ENCODE results near the gene HSD17B10.
"Not testable (repeated sequence)": the region's sequence is repeated elsewhere in the genome, so short reads cannot be mapped to it uniquely, and the experiment has no call there.

Gene HSD17B10

GRCh38 chrX:53435997-53436396 lies 1.8 kb upstream of the HSD17B10 start:
- H3K4me1 ChIP-seq (ENCODE audit: insufficient read depth, low read length) = no peaks in the 10 kb centered on the region
- H3K36me3 ChIP-seq (ENCODE audit: insufficient read depth, low read depth, low read length) = peaks cover 11% of the 10 kb centered on the region; the same call in 1 of the 2 replicates
- H3K4me3 ChIP-seq (ENCODE audit: low read length) = no peak overlapping the region
- H3K27me3 ChIP-seq (ENCODE audit: insufficient read depth, low read length) = peaks cover 13% of the 10 kb centered on the region
- H3K27ac ChIP-seq (ENCODE audit: low read length) = no peak overlapping the region
- H3K9ac ChIP-seq (ENCODE audit: low read depth, low read length) = no peak overlapping the region
- H3K9me3 ChIP-seq (ENCODE audit: insufficient read depth, low read depth, low read length) = no peaks in the 10 kb centered on the region

DNA sequence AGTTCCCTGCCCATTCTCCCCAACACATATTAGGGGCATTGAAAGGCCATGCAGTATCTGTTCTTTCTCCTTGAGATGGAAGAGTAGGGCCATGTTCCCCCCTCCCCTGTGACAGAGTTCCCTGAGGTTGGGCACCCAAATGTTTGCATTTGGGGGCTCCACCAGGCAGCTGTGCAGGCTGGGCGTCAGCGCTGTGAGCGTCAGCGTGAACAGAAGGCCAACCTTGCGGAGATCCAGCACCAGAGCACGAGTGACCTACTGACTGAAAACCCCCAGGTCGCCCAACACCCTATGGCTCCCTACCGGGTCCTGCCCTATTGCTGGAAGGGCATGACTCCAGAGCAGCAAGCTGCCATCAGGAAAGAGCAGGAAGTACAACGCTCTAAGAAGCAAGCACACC lies 3.9 kb downstream of the HSD17B10 start:
- H3K4me1 ChIP-seq (ENCODE audit: insufficient read depth, low read length) = no peaks in the 10 kb centered on the region
- peaks cover 21% of the 10 kb centered on the region; the same call in 1 of the 2 replicates for H3K36me3 ChIP-seq (ENCODE audit: insufficient read depth, low read depth, low read length)
- no peaks in the 10 kb centered on the region for H3K27me3 ChIP-seq (ENCODE audit: insufficient read depth, low read length)
- H3K9me3 ChIP-seq (ENCODE audit: insufficient read depth, low read depth, low read length) = no peaks in the 10 kb centered on the region
- H3K9ac ChIP-seq (ENCODE audit: low read depth, low read length) = no peak overlapping the region
- no peak overlapping the region for H3K4me3 ChIP-seq (ENCODE audit: low read length)
- no peak overlapping the region for H3K27ac ChIP-seq (ENCODE audit: low read length)

- Histone ChIP-seq H3K27ac (ENCODE audit: low read length) (no peak overlapping the region), H3K36me3 (ENCODE audit: insufficient read depth, low read depth, low read length) (peaks cover 21% of the 10 kb centered on the region; the same call in 1 of the 2 replicates), H3K4me1 (ENCODE audit: insufficient read depth, low read length) (no peaks in the 10 kb centered on the region), H3K9ac (ENCODE audit: low read depth, low read length) (no peak overlapping the region), H3K4me3 (ENCODE audit: low read length) (no peak overlapping the region), H3K27me3 (ENCODE audit: insufficient read depth, low read length) (no peaks in the 10 kb centered on the region), H3K9me3 (ENCODE audit: insufficient read depth, low read depth, low read length) (no peaks in the 10 kb centered on the region)
Measured at GRCh38 chrX:53429755-53430154, 4.4 kb downstream of the HSD17B10 start.

DNA sequence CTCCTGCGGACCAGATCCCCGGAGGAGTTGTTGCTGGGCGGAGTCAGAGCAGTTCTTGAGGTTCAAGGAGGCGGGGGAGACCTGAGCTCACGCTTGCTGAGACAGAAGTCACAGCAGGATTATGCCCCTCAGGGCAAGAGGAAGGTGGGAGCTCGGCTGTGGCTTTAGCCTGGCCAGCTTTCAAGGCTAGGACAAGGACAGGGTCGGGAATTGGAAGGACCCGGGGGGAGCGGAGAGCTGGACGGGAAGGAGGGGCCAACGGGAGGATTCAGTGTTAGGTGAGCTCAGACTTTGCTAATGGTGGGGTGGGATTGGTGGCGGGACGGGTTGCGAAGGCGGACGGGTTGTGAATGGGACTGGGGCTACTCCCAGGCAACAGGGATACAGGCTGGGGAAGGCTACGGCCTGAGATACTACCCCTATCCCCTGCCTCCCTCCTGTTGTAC lies 11.3 kb downstream of the HSD17B10 start, which contains the start of gene RIBC1:
Gene RIBC1 (plus strand): TSS at position 13 of the 446 bp plus-strand sequence. CDS start 3,404 bp downstream, outside the sequence.
- peak within 1 kb of the TSS; percentile 99 for H3K9ac ChIP-seq (ENCODE audit: low read depth, low read length)
- no peaks in the 10 kb centered on the region for H3K9me3 ChIP-seq (ENCODE audit: insufficient read depth, low read depth, low read length)
- H3K4me3 ChIP-seq (ENCODE audit: low read length) = peak within 1 kb of the TSS; percentile 86
- H3K27me3 ChIP-seq (ENCODE audit: insufficient read depth, low read length) = no peaks in the 10 kb centered on the region
- peaks cover 9% of the 10 kb centered on the region for H3K4me1 ChIP-seq (ENCODE audit: insufficient read depth, low read length)
- no peaks in the 10 kb centered on the region for H3K36me3 ChIP-seq (ENCODE audit: insufficient read depth, low read depth, low read length)
- H3K27ac ChIP-seq (ENCODE audit: low read length) = peak within 1 kb of the TSS; percentile 78

DNA sequence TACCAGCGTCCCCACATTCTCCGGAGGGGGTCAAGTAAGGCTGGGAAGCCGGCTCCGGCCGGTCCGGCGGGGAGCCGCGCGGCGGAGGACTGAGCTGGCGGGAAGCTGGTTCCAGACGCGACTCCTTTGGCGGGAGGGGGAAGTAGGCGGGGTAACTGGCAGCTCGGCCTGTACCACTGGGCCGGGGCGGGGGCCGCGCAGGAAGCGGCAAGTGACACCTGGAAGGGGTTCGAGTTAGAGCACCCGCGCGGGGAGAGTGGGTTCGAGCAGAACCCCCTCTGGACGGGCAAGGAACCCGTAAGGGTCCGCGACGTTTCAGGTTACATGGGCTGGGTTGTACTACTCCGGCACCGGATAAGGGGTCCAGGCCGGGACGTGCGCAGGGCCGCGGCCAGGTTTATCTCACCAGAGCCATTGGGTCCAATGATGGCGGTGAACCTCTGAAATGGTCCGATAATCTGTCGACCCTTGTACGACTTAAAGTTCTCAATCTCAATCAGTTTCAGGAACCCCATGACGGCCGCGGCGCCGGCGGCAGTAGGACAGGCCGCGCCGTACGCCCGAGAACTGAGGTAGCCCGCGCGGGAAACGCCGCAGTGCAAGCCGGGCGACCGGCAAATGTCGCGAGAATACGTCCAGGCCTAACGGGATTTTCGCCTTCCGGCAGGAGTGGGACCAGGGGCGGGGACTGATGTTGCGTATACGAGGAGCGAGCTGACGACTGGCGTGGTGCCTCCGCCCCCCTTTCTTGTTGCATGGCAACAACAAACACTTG lies 11.9 kb downstream of the HSD17B10 start, which contains the start of gene SMC1A:
Gene SMC1A (minus strand): TSS at position 569 of the 775 bp plus-strand sequence. CDS start 54 bp downstream, at position 515.
- H3K36me3 ChIP-seq (ENCODE audit: insufficient read depth, low read depth, low read length) = no peaks in the 10 kb centered on the region
- peaks cover 9% of the 10 kb centered on the region for H3K4me1 ChIP-seq (ENCODE audit: insufficient read depth, low read length)
- H3K27me3 ChIP-seq (ENCODE audit: insufficient read depth, low read length) = no peaks in the 10 kb centered on the region
- H3K4me3 ChIP-seq (ENCODE audit: low read length) = peak within 1 kb of the TSS; percentile 86
- peak within 1 kb of the TSS; percentile 78 for H3K27ac ChIP-seq (ENCODE audit: low read length)
- H3K9ac ChIP-seq (ENCODE audit: low read depth, low read length) = peak within 1 kb of the TSS; percentile 99
- no peaks in the 10 kb centered on the region for H3K9me3 ChIP-seq (ENCODE audit: insufficient read depth, low read depth, low read length)

DNA sequence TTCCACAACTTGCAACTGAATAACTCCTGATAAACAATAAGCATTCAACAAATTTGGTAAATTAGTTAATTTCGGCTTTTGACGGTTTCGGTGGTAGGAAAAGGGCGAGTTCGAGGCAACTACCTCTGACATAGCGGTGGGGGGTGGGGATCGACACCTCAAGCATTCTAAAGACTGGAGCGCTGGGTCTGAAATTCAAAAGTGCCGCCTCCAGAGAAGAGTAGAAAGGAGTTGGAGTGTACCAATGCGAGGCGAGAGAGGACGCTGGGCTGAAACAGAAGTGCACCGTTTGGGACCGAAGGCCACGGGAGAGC lies 12.4 kb downstream of the HSD17B10 start:
- Histone ChIP-seq H3K4me1 (ENCODE audit: insufficient read depth, low read length) (peaks cover 9% of the 10 kb centered on the region), H3K27ac (ENCODE audit: low read length) (peak overlapping the region; percentile 78), H3K27me3 (ENCODE audit: insufficient read depth, low read length) (no peaks in the 10 kb centered on the region), H3K36me3 (ENCODE audit: insufficient read depth, low read depth, low read length) (no peaks in the 10 kb centered on the region; the same call in 1 of the 2 replicates), H3K9me3 (ENCODE audit: insufficient read depth, low read depth, low read length) (no peaks in the 10 kb centered on the region), H3K9ac (ENCODE audit: low read depth, low read length) (peak overlapping the region; percentile 99), H3K4me3 (ENCODE audit: low read length) (peak overlapping the region; percentile 86)

GRCh38 chrX:53421125-53421524 lies 13.0 kb downstream of the HSD17B10 start:
- Histone ChIP-seq H3K4me1 (ENCODE audit: insufficient read depth, low read length) (peaks cover 9% of the 10 kb centered on the region), H3K36me3 (ENCODE audit: insufficient read depth, low read depth, low read length) (no peaks in the 10 kb centered on the region; the same call in 1 of the 2 replicates), H3K9me3 (ENCODE audit: insufficient read depth, low read depth, low read length) (no peaks in the 10 kb centered on the region), H3K27me3 (ENCODE audit: insufficient read depth, low read length) (no peaks in the 10 kb centered on the region), H3K9ac (ENCODE audit: low read depth, low read length) (peak overlapping the region; percentile 99; the same call in 1 of the 2 replicates), H3K4me3 (ENCODE audit: low read length) (peak overlapping the region; percentile 86), H3K27ac (ENCODE audit: low read length) (no peak overlapping the region)

GRCh38 chrX:53420351-53420750 lies 13.8 kb downstream of the HSD17B10 start:
- H3K9me3 ChIP-seq (ENCODE audit: insufficient read depth, low read depth, low read length); H3K4me1 ChIP-seq (ENCODE audit: insufficient read depth, low read length); H3K9ac ChIP-seq (ENCODE audit: low read depth, low read length); H3K27ac ChIP-seq (ENCODE audit: low read length); H3K27me3 ChIP-seq (ENCODE audit: insufficient read depth, low read length); H3K4me3 ChIP-seq (ENCODE audit: low read length); H3K36me3 ChIP-seq (ENCODE audit: insufficient read depth, low read depth, low read length): not testable (repeated sequence)

GRCh38 chrX:53412446-53412845 lies 21.7 kb downstream of the HSD17B10 start:
- Histone ChIP-seq H3K27ac (ENCODE audit: low read length) (no peak overlapping the region), H3K4me3 (ENCODE audit: low read length) (no peak overlapping the region), H3K4me1 (ENCODE audit: insufficient read depth, low read length) (no peaks in the 10 kb centered on the region), H3K9ac (ENCODE audit: low read depth, low read length) (no peak overlapping the region), H3K9me3 (ENCODE audit: insufficient read depth, low read depth, low read length) (no peaks in the 10 kb centered on the region), H3K36me3 (ENCODE audit: insufficient read depth, low read depth, low read length) (peaks cover 69% of the 10 kb centered on the region), H3K27me3 (ENCODE audit: insufficient read depth, low read length) (no peaks in the 10 kb centered on the region)

DNA sequence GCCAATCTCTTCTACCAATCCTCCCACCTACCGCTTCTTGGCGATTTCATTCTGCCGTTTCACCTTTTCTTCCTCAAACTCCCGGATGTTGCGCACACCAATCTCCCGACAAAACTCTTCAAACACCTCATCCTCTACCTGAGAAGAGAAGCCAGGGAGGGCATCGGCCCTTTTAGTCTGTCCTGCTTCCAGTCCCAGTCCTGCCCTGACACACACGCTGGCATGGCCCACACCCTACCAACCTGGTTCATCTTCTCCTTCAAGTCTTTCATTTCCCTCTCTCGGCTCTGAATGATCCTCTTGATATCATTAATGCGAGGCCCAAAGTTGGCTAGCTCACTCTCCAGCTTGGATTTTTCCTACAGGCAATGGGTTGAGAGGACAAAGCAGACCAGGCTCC lies 30.6 kb downstream of the HSD17B10 start:
- Histone ChIP-seq H3K4me1 (ENCODE audit: insufficient read depth, low read length) (no peaks in the 10 kb centered on the region), H3K4me3 (ENCODE audit: low read length) (no peak overlapping the region), H3K27ac (ENCODE audit: low read length) (no peak overlapping the region), H3K36me3 (ENCODE audit: insufficient read depth, low read depth, low read length) (peaks cover 89% of the 10 kb centered on the region), H3K27me3 (ENCODE audit: insufficient read depth, low read length) (no peaks in the 10 kb centered on the region), H3K9ac (ENCODE audit: low read depth, low read length) (no peak overlapping the region), H3K9me3 (ENCODE audit: insufficient read depth, low read depth, low read length) (no peaks in the 10 kb centered on the region)

- Histone ChIP-seq H3K4me3 (ENCODE audit: low read length) (no peak overlapping the region), H3K36me3 (ENCODE audit: insufficient read depth, low read depth, low read length) (peaks cover 78% of the 10 kb centered on the region), H3K4me1 (ENCODE audit: insufficient read depth, low read length) (no peaks in the 10 kb centered on the region), H3K27ac (ENCODE audit: low read length) (no peak overlapping the region), H3K9me3 (ENCODE audit: insufficient read depth, low read depth, low read length) (no peaks in the 10 kb centered on the region), H3K9ac (ENCODE audit: low read depth, low read length) (no peak overlapping the region), H3K27me3 (ENCODE audit: insufficient read depth, low read length) (no peaks in the 10 kb centered on the region)
Measured at GRCh38 chrX:53398216-53398615, 36.0 kb downstream of the HSD17B10 start.

- H3K27me3 ChIP-seq (ENCODE audit: insufficient read depth, low read length) = no peaks in the 10 kb centered on the region
- no peak overlapping the region for H3K27ac ChIP-seq (ENCODE audit: low read length)
- H3K4me1 ChIP-seq (ENCODE audit: insufficient read depth, low read length) = no peaks in the 10 kb centered on the region
- no peaks in the 10 kb centered on the region for H3K9me3 ChIP-seq (ENCODE audit: insufficient read depth, low read depth, low read length)
- H3K9ac ChIP-seq (ENCODE audit: low read depth, low read length) = no peak overlapping the region
- no peak overlapping the region for H3K4me3 ChIP-seq (ENCODE audit: low read length)
- H3K36me3 ChIP-seq (ENCODE audit: insufficient read depth, low read depth, low read length) = peaks cover 76% of the 10 kb centered on the region
Measured at GRCh38 chrX:53395605-53396298, 38.4 kb downstream of the HSD17B10 start.
